GM12878 (cell line): ENCODE results near the gene B3GNT8. TPM values are rescaled to one million over a fixed set of nuclear protein-coding genes. Genes with fewer than 3 reads are reported as not detected.

ENCODE experiments used
- BHLHE40 ChIP-seq, 2 experiments: fragments of 450-650 bp in 1 of 2; IDR thresholded peaks; 2 replicates each; pipeline ENCODE4 v1.6.1; 2011 to 2017; ENCODE audit warnings: low read depth in 2 of 2, borderline replicate concordance in 1 of 2, improper control_type of control experiment in 1 of 2, low read length in 1 of 2, mild to moderate bottlenecking in 1 of 2
- MEF2A ChIP-seq: IDR thresholded peaks from 2 replicates; pipeline ENCODE4 v1.6.1; 2011; ENCODE audit warnings: low read depth, mild to moderate bottlenecking, low read length, moderate library complexity; ENCODE audit not compliant: insufficient read depth
- NFYA ChIP-seq: IDR thresholded peaks from 2 replicates; pipeline ENCODE4 v1.6.1; 2011; ENCODE audit warnings: low read depth, mild to moderate bottlenecking, low read length, improper control_type of control experiment, borderline replicate concordance
- NR2C1 ChIP-seq: fragments of 450-650 bp; IDR thresholded peaks from 2 replicates; pipeline ENCODE4 v1.6.1; 2017; ENCODE audit warnings: antibody characterized with exemption, mild to moderate bottlenecking, moderate library complexity
- NRF1 ChIP-seq: conservative IDR thresholded peaks from 2 replicates; pipeline ENCODE4 v1.6.1; 2011; ENCODE audit warnings: mild to moderate bottlenecking, low read depth, low read length, improper control_type of control experiment
- RAD51 ChIP-seq: fragments of 450-650 bp; IDR thresholded peaks from 2 replicates; pipeline ENCODE4 v1.6.1; 2016; ENCODE audit warnings: moderate library complexity, mild to moderate bottlenecking, inconsistent platforms
- RB1 ChIP-seq: fragments of 450-650 bp; formaldehyde crosslinking; IDR thresholded peaks from 2 replicates; pipeline ENCODE4 v1.6.1; 2017; ENCODE audit warnings: mild to moderate bottlenecking, borderline replicate concordance
- RCOR1 ChIP-seq: conservative IDR thresholded peaks from 2 replicates; pipeline ENCODE4 v1.6.1; 2012; ENCODE audit warnings: low read depth, low read length, improper control_type of control experiment
- SIN3A ChIP-seq: IDR thresholded peaks from 2 replicates; pipeline ENCODE4 v1.6.1; 2012; ENCODE audit warnings: low read depth, low read length, improper control_type of control experiment
- STAT3 ChIP-seq: IDR thresholded peaks from 2 replicates; pipeline ENCODE4 v1.6.1; 2011; ENCODE audit warnings: low read depth, low read length, improper control_type of control experiment
- TARDBP ChIP-seq: IDR thresholded peaks from 2 replicates; pipeline ENCODE4 v1.6.1; 2016; ENCODE audit warnings: borderline replicate concordance
- TBL1XR1 ChIP-seq: IDR thresholded peaks from 2 replicates; pipeline ENCODE4 v1.6.1; 2012; ENCODE audit warnings: low read depth, low read length, improper control_type of control experiment
- polyA plus RNA-seq, 11 experiments: library from polyadenylated mRNA; depleted of rRNA in 4 of 11; unstranded in 6 of 11; stranded (reverse) in 5 of 11; fragments of >200 nt; fragmentation: Nextera tagmentation in 4 of 11; fragmentation: Illumina TruSeq in 1 of 11; extraction: Ambion mirVana in 4 of 11; extraction: Trizol in 1 of 11; gene quantifications; 1 replicate in 1 of 11; 2 replicates in 10 of 11; pipeline versions ENCODE4 v1.2.1 to v1.2.3, GENCODE V29; 2011 to 2016; ENCODE audit warnings: inconsistent platforms in 2 of 11, missing spikeins in 2 of 11, low read depth in 1 of 11
- total RNA-seq, 4 experiments: library from RNA; depleted of rRNA in 3 of 4; stranded (reverse); fragments of >200 nt in 3 of 4; fragmentation: Illumina TruSeq in 1 of 4; extraction: Trizol in 1 of 4; gene quantifications; 2 replicates each; pipeline versions ENCODE4 v1.2.1 to v1.2.3, GENCODE V29; 2013 to 2021
- TF ChIP-seq, protein P1 (sequence below): fragments of 450-650 bp; formaldehyde crosslinking; IDR thresholded peaks from 2 replicates; pipeline ENCODE4 v1.4.0; 2022; ENCODE audit warnings: mild to moderate bottlenecking, moderate library complexity
- TF ChIP-seq, protein P2 (sequence below): fragments of 450-650 bp; conservative IDR thresholded peaks from 2 replicates; pipeline ENCODE4 v1.6.1; 2017; ENCODE audit warnings: mild to moderate bottlenecking, moderate library complexity
- TF ChIP-seq, protein P3 (sequence below): IDR thresholded peaks from 2 replicates; pipeline ENCODE4 v1.6.1; 2011; ENCODE audit warnings: mild to moderate bottlenecking, low read depth, low read length, moderate library complexity; ENCODE audit not compliant: insufficient replicate concordance
- TF ChIP-seq, protein P4 (sequence below): fragments of 450-650 bp; IDR thresholded peaks from 2 replicates; pipeline ENCODE4 v1.6.1; 2017; ENCODE audit warnings: borderline replicate concordance
- TF ChIP-seq, protein P5 (sequence below): fragments of 450-650 bp; IDR thresholded peaks from 2 replicates; pipeline ENCODE4 v1.6.1; 2016; ENCODE audit warnings: mild to moderate bottlenecking

B3GNT8 gene
- total and polyA plus RNA-seq, 10 of the 15 experiments (the other 5 are each of a cell fraction or from before 2014, with no cell fraction given): 0.06 to 1.2 (median 0.31) TPM; not detected in 4

DNA sequence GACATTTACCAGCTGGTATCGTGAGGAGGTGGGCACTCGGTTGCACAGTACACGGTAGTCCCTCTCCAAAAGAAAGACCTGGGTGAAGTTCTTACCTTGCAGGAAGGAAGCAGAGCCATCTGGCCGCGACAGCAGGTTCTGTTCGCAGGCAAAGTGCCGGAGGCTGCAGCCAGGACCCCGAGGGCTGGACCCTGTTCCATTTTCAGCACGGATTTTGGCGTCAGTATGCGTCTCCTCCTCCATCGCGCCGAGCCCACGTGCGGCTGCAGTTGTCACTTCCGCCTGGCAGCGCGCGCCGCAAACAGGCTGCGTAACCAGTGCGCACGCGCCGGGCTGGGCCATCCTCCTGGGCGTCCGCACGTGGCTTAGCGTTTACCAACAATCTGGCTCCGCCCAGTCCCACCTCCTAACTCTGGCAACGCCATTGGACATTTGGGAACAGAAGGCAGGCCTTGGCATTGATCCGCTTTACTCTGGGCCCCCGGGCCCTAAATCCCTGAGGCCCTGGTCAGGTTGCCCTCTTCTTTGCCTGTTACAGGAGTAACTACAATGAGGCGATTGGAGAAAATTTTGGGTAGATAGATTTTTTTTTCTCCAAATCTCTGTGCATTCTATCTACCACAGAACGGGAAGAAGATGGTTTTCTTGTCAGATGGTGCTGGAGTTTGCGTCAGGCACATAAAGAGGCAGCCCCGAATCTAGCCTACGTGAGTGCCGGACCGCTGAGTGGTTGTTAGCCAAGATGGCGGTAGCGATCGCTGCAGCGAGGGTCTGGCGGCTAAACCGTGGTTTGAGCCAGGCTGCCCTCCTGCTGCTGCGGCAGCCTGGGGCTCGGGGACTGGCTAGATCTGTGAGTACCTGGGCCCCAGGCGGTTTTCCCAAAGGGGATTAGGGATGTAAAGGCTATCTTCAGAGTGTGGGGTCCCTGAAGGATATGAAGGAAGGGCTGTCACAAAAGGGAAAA is 29.8 kb downstream of the B3GNT8 start, which contains the start of the genes BCKDHA and EXOSC5 (continued):
- TF ChIP-seq, protein P1, sequence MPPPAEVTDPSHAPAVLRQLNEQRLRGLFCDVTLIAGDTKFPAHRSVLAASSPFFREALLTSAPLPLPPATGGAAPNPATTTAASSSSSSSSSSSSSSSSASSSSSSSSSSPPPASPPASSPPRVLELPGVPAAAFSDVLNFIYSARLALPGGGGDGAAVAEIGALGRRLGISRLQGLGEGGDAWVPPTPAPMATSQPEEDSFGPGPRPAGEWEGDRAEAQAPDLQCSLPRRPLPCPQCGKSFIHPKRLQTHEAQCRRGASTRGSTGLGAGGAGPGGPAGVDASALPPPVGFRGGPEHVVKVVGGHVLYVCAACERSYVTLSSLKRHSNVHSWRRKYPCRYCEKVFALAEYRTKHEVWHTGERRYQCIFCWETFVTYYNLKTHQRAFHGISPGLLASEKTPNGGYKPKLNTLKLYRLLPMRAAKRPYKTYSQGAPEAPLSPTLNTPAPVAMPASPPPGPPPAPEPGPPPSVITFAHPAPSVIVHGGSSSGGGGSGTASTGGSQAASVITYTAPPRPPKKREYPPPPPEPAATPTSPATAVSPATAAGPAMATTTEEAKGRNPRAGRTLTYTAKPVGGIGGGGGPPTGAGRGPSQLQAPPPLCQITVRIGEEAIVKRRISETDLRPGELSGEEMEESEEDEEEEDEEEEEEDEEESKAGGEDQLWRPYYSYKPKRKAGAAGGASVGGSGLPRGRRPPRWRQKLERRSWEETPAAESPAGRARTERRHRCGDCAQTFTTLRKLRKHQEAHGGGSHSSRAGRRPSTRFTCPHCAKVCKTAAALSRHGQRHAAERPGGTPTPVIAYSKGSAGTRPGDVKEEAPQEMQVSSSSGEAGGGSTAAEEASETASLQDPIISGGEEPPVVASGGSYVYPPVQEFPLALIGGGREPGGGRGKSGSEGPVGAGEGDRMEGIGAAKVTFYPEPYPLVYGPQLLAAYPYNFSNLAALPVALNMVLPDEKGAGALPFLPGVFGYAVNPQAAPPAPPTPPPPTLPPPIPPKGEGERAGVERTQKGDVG (CRISPR knock-in tag): no peak
- TF ChIP-seq TBL1XR1: no peak; the same call in 1 of the 2 replicates
- TF ChIP-seq RB1: peak; percentile 59; the same call in 1 of the 2 replicates
- TF ChIP-seq, protein P2, sequence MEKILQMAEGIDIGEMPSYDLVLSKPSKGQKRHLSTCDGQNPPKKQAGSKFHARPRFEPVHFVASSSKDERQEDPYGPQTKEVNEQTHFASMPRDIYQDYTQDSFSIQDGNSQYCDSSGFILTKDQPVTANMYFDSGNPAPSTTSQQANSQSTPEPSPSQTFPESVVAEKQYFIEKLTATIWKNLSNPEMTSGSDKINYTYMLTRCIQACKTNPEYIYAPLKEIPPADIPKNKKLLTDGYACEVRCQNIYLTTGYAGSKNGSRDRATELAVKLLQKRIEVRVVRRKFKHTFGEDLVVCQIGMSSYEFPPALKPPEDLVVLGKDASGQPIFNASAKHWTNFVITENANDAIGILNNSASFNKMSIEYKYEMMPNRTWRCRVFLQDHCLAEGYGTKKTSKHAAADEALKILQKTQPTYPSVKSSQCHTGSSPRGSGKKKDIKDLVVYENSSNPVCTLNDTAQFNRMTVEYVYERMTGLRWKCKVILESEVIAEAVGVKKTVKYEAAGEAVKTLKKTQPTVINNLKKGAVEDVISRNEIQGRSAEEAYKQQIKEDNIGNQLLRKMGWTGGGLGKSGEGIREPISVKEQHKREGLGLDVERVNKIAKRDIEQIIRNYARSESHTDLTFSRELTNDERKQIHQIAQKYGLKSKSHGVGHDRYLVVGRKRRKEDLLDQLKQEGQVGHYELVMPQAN: peak; percentile 98
- no peak for TF ChIP-seq MEF2A
- peak; percentile 97 for TF ChIP-seq SIN3A
- no peak for TF ChIP-seq NR2C1
- no peak for TF ChIP-seq RCOR1
- peak; percentile 95 to 98 for TF ChIP-seq BHLHE40 (IDR thresholded peaks at IDR 0.05; ENCODE audit: borderline replicate concordance in 1 of 2, low read depth in 2 of 2, low read length in 1 of 2)
- TF ChIP-seq STAT3: no peak
- TF ChIP-seq TARDBP: no peak
- TF ChIP-seq, protein P3, sequence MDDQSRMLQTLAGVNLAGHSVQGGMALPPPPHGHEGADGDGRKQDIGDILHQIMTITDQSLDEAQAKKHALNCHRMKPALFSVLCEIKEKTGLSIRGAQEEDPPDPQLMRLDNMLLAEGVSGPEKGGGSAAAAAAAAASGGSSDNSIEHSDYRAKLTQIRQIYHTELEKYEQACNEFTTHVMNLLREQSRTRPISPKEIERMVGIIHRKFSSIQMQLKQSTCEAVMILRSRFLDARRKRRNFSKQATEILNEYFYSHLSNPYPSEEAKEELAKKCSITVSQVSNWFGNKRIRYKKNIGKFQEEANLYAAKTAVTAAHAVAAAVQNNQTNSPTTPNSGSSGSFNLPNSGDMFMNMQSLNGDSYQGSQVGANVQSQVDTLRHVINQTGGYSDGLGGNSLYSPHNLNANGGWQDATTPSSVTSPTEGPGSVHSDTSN: no peak
- TF ChIP-seq NRF1: peak; percentile 93
- TF ChIP-seq, protein P4, sequence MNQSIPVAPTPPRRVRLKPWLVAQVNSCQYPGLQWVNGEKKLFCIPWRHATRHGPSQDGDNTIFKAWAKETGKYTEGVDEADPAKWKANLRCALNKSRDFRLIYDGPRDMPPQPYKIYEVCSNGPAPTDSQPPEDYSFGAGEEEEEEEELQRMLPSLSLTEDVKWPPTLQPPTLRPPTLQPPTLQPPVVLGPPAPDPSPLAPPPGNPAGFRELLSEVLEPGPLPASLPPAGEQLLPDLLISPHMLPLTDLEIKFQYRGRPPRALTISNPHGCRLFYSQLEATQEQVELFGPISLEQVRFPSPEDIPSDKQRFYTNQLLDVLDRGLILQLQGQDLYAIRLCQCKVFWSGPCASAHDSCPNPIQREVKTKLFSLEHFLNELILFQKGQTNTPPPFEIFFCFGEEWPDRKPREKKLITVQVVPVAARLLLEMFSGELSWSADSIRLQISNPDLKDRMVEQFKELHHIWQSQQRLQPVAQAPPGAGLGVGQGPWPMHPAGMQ: peak; percentile 99
- peak; percentile 92 for TF ChIP-seq RAD51
- TF ChIP-seq NFYA: no peak
- TF ChIP-seq, protein P5, sequence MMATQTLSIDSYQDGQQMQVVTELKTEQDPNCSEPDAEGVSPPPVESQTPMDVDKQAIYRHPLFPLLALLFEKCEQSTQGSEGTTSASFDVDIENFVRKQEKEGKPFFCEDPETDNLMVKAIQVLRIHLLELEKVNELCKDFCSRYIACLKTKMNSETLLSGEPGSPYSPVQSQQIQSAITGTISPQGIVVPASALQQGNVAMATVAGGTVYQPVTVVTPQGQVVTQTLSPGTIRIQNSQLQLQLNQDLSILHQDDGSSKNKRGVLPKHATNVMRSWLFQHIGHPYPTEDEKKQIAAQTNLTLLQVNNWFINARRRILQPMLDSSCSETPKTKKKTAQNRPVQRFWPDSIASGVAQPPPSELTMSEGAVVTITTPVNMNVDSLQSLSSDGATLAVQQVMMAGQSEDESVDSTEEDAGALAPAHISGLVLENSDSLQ: peak; percentile 84
